GM13977 (cell line): Measurements from ENCODE around the gene EPAS1.

ENCODE experiments used
- DNase-seq: peaks from one replicate; pipeline ENCODE4 v3.0.0; 2012; ENCODE audit warnings: low spot score
- in situ Hi-C: fragments of 300-500 bp; cut with MboI; formaldehyde crosslinking; loops from one replicate; pipeline ENCODE4 v1.12.0; 2022; ENCODE audit warnings: low sequenced_read_pairs, low pct_unique_long_range_greater_than_20kb, mixed read lengths, inconsistent platforms; ENCODE audit not compliant: unreplicated experiment
- TF ChIP-seq, protein P1 (sequence below): IDR thresholded peaks from 2 replicates; pipeline ENCODE4 v1.5.1; 2012; ENCODE audit warnings: mild to moderate bottlenecking, control low read depth; ENCODE audit not compliant: insufficient read depth; ENCODE audit errors: extremely low read depth, missing control alignments

The EPAS1 gene

DNA sequence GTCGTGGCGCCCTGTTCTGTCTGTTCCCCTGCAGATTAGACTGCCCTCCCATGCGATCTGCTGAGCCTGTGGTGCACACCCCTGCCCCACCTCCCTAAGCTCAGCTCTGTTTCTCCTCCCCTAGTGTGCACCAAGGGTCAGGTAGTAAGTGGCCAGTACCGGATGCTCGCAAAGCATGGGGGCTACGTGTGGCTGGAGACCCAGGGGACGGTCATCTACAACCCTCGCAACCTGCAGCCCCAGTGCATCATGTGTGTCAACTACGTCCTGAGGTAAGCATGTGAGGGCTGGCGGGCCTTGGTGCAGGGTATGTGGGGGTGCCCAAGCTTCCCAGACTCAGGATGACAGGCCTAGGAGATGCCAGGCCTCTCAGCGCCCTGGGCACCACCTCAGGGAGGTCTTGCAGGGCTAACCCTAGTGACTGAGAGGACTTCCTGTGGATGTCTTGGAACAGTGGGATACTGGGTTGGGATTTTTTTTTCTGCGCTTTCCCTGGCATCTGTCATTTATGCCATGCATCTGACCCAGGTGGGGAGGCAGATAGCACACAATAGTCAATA lies 78.4 kb downstream of the EPAS1 start:
- DNase-seq: no peak
- in situ Hi-C loops: no loop called here
- TF ChIP-seq, protein P1, sequence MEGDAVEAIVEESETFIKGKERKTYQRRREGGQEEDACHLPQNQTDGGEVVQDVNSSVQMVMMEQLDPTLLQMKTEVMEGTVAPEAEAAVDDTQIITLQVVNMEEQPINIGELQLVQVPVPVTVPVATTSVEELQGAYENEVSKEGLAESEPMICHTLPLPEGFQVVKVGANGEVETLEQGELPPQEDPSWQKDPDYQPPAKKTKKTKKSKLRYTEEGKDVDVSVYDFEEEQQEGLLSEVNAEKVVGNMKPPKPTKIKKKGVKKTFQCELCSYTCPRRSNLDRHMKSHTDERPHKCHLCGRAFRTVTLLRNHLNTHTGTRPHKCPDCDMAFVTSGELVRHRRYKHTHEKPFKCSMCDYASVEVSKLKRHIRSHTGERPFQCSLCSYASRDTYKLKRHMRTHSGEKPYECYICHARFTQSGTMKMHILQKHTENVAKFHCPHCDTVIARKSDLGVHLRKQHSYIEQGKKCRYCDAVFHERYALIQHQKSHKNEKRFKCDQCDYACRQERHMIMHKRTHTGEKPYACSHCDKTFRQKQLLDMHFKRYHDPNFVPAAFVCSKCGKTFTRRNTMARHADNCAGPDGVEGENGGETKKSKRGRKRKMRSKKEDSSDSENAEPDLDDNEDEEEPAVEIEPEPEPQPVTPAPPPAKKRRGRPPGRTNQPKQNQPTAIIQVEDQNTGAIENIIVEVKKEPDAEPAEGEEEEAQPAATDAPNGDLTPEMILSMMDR: no peak

DNA sequence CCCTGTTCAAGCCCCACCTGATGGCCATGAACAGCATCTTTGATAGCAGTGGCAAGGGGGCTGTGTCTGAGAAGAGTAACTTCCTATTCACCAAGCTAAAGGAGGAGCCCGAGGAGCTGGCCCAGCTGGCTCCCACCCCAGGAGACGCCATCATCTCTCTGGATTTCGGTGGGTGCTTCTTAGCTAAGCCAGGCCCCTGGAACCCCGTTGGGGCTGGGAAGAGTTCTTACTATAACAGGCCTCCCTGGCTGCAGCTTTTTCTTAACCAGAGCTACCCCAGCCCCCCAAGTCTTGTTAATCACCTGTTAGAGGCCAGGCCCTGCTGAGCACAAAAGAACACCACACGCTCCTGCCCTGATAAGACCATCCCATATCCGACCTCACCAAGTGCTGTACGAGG lies 79.4 kb downstream of the EPAS1 start:
- DNase-seq: no peak
- TF ChIP-seq, protein P1: no peak
- in situ Hi-C loops: no loop called here

DNA sequence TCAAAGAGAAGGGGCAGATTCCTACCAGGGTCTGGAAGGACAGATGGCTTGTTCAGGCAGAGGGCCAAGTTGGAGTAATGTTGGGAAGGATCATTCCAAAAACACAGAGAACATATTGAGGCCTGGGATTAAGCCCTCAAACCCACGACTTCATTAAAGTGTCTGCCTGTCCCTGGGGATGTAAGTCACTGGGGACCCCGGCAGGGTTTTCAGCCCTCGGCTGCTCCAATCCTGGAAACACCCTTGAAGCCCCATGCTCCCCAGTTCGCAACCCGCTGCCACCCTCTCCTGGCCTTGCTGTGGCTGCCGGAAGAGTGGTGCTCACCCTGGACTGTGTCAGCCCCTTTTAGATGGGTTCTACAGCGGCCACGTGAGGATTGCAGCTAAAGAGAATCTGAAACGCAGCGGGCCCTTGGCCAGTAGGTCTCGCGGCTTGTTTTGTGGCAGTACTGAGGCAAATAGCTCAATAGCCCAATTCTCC lies 79.9 kb downstream of the EPAS1 start:
- DNase-seq: no peak
- TF ChIP-seq, protein P1: no peak
- in situ Hi-C loops: no loop called here

DNA sequence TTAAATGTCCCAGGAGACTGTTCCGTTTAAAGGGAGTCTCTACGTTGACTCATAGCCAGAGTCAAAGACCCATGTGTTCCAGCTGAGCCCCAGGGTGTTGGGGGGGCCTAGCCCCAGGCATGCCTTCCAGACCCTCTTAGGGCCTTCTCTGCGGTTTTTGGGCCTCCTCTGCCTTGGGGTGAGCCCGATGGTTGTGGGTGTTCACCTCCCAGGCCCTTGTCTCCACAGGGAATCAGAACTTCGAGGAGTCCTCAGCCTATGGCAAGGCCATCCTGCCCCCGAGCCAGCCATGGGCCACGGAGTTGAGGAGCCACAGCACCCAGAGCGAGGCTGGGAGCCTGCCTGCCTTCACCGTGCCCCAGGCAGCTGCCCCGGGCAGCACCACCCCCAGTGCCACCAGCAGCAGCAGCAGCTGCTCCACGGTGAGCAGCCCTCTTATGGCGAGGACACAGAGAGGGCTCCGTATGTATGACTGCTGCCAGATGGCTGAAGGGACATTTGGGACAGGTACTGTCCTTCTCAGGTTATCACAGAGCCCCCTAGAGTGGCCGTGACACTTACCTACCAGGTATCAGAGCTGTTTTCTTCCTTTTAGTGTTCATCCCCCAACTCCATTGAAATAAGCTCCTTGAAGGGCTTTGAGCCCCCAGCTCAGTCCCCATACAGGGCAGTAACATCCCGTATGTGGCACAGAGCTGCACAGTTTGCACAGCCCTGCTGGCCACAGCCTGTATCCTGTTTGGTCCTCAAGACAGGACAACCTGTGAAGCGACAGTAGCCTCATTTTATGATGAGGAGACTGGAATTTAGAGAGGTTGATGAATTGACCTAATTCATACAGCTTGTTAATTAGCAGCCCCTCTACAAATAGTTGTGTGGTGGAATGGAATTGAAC lies 80.7 kb downstream of the EPAS1 start:
- no peak for DNase-seq
- TF ChIP-seq, protein P1: no peak
- in situ Hi-C loops: no loop called here

DNA sequence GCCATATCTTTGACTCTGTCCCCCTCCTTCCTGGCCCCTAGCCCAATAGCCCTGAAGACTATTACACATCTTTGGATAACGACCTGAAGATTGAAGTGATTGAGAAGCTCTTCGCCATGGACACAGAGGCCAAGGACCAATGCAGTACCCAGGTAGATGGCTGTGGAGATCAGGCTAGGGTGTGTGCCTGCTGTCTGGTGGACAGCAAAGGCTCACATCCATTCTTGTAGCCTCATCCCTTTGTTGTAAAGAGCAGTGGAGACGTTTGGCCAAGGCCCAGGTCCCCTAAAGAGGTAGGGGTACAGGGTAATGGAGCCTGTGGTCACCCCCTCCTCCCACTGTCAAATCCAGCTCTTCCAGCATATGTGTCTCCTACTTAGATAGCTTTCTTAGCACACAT lies 81.4 kb downstream of the EPAS1 start:
- TF ChIP-seq, protein P1: no peak
- in situ Hi-C loops: no loop called here
- no peak for DNase-seq

DNA sequence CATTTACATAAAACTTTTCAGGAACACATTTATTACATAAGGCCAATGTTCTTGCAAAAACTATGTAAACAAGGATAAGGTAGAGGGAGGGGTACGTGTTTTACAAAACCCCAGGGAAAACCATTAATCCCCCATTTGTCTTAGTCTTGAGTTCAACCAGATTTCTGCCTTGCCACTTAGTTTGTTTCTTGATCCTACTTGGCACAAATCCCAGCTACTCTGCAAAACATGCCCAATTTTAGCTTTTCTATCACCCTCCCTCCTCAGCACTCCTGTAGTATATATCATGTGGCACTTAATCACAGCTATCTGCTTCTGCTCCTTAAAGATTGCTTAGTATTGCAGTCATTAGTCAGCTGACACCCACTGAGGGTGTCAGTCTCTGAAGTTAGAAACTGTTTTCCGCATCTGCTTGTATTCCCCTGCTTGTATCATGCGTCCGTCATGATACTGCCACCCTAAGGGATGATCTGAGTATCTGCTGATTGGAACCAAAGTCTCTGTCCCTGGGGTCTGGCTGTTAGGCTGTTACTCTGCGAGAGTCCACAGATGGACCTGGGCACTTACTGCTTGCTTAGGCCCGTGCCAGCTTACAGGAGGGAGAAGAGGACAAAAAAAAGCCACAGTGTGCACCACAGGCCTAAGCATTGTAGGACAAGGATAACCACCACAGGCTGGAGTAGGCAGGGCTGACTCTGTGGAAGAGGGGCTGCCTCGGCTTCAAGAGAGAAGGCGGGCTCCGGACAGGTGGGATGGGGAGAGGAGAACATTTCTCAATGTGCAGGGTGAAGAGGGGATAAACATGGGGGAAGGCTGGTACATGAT lies 82.2 kb downstream of the EPAS1 start:
- no peak for DNase-seq
- in situ Hi-C loops: no loop called here
- TF ChIP-seq, protein P1: no peak
